Activated naive CD4-positive, alpha-beta T cell treated with anti-CD3 and anti-CD28 coated beads, Interleukin-2, amount 50 U/mL, for 16 hours (primary cell): Measurements from ENCODE around the gene HOXB7.

Experiments used
- DNase-seq: peaks from one replicate; pipeline ENCODE4 v3.0.0-alpha.2; 2020

The HOXB7 gene

DNA sequence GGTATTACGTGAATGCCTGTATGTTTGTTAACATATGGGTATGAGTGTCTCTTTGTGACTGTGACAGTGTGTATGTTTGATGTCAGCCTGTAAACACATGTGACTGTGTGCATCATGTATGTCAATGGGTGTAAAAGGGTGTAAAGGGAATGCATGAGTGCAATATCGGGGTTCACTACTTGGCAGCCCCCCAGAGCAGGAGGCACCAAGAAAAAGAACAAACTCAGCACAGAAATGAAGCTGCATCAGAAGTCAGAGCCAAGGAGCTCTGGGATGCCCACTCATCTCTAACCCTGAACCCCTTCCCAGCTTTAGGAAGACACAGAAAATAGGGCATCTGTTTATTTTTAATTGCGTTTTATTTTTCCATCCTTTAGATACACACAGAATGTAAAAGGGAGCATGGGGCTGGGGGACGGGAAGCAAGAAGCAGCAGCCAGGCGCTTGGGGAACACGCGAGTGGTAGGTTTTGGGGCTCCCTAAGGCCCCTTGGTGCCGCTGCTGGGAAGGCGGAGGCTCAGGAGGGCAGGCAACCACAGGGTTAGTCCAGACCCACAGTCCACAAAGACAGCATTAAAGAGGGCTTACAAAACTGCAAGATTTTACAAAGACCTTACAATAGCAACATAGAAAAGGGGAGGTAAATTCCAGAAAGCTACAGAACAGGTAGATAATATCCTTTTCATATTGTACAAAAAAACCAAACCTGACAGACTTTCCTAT lies 3.8 kb downstream of the HOXB7 start:
- DNase-seq, result no peak

DNA sequence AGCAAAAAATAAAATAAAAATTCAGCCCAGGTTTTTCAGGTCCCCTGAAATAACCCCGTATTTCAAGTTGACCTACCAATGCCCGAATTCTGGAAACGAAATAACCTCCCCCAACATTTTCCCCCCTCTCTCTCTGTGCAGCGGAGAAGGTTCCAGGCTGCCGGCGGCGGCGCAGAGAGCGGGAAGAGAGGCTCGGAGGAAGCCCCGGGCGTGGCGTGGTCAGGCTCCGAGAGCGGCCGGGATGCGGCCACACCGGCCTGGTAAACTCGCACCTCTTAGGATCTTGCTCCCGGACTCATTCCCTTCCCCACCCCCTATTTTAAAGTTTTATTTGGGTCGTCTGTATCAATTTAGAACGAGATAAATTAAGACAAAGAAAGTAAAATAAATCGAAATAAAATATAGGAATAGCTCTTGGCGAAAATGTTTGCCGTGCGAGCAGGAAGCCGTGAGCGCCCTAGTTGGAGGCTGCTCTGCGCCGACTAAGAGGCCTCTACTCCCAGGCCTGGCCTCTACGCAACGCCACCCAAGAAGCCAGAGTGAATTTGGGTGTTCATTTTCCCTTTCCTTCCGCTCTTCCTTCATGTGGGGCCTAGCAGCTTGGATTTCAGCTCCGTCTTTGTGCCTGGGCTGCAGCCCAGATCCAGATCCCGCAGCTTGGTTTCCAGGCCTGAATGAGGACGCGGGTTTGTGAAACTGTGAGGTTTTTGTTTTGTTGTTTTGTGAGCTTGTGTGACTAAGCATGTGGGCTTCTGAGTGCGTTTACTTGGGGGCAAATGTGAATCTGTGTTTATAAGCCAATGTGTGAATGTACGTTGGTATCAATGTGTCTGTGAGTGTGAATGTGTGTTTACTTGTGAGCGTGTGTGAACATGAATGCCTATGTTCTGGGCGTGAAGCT lies 4.6 kb downstream of the HOXB7 start:
- no peak for DNase-seq

DNA sequence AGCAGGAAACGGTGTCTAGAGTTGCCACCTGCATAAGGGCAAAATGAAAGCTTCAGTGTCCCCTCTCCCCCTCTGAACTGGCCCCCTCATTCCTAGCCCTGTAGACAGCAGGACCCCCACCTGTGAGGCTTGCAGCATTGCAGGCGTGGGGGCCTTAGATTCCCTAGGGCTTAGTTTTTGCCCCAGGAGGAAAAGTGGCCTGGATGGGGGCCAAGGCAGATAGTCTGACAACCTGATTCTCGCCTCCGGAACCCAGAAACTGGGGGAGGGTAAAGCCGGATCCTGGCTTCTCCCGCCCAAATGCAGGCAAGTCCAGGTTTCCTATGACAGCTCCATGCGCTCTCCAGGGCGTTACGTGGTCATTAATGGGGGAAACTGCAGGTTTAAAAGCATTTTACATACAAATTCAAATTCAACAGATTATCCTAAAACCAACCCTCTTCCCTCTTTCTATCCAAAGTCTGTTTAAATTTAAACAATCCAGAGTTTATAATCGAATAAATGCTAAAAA lies 5.4 kb downstream of the HOXB7 start:
- no peak for DNase-seq

DNA sequence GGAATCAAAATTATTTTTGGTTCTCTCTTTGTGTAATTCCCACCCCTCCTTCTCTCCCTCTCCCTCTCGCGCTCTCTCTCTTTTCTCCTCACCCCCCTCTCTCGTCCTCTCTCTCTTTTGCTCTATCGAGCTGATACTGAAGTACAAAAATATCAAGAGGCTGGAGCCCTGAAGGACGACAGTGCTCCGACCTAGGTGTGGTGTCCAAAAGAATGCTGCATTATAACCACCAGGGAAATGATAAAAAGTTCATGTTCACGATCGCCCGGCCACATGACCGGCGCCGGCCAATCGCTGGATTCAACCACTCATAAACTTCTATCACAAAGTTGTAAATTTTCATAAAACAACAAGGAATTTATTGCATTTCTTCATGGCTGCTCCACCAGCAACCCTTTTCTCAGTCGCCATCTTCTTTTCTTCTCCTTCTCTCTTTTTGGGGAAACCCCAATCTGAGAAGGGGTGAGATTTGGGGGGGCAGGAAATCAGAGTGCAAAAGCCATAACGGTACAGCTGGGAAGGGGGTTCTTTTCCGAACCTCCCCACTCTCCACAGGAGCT lies 6.0 kb downstream of the HOXB7 start, which contains the start of gene HOXB6:
Gene HOXB6, minus strand, starts transcription at position 217 of the 560 bp plus-strand sequence. CDS start 6,836 bp downstream, outside the sequence.
- DNase-seq, result no peak

DNA sequence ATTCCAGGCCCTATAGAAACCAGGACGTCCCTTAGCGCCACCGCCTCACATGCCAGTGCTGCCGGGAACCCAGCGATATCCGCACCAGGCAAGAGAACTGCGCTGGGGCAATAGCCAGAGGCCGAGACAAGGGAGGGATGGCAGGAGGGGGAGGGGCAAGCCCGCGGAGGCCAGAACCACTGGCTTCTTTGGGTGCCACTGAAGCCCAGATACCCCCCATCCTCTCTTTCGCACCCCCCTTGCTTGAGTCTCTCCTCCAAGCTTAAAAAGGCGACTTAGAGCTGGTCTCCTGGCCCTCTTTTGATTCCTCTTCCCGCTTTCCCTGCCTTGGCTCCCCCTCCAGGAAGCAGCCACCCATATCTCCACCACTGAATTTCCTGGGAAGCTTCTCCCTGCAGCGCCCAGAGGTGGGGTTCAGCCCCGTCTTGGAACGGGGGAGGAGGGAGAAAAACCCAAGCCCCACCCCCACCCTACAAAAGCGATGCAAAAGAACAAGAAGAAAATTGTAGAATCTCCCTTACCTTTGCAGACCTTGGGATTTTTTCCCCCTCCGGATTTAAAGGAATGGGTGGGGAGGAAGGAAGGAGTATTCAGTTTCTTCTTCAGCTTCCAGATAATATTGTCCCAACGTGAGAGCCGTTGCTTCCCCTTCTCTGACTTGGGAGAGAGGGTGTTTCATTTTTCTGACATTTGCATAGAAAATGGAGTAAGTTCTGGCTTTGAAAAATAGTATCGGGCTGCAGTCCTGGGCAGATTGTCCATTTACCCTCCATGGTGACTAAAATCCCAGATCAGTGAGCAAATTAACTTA lies 6.7 kb downstream of the HOXB7 start:
- DNase-seq, result no peak

DNA sequence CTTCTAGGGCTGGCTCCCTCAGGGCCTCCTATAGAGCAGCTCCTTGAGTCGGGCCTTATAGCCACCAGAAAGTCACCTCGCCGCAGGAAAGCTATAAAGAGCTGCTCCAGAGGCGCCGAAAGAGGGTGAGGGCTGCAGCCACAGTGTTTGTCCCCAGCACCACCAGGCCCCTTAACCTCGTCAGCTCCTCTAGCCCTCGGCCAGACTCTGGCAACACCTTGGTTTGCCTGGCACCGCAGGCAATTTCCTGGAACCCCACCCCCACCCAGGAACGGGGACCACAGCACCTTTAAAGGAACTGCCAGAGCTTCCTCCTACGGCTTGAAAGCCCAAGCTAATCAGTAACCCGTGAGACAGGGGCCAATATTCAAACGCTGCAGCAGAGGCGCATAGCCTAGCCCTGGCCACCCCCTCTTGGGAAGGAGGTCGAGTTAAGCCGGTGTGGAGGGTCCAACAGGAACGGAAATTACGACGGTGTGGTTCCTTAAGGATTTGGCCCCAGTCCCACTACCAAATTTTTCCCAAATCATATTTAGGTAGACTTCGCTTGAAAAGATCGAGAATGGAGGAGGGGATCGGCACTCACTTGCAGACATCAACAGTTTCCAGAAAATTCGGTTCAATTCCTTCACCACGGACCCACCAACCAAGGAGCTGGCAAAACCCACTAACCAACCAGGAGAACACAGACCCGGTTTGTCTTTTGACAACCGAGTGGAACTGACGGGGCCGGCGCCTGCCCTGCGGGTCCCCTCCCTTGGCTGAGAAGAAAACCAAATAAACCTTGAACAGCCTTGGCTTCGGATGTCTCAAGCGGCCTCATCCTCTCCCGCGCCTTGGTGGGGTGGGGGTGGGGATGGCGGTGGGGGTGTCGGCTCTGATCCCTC lies 9.0 kb downstream of the HOXB7 start:
- no peak for DNase-seq

DNA sequence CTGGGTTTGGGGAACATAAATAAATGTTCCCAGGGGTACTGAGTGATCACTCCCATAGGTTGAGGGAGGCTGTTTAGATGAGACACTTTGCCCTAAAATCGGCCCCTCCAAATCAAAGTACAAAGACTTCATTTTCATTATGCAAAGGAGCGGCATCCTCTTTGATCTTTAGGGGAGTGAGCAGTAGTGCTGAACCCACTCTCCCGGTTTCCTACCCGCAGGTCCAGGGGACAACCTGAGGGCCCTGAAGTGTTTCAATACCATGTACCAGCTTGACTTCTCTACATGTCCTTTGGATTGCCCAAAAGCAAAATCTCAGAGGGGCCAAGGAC lies 9.6 kb downstream of the HOXB7 start:
- no peak for DNase-seq

DNA sequence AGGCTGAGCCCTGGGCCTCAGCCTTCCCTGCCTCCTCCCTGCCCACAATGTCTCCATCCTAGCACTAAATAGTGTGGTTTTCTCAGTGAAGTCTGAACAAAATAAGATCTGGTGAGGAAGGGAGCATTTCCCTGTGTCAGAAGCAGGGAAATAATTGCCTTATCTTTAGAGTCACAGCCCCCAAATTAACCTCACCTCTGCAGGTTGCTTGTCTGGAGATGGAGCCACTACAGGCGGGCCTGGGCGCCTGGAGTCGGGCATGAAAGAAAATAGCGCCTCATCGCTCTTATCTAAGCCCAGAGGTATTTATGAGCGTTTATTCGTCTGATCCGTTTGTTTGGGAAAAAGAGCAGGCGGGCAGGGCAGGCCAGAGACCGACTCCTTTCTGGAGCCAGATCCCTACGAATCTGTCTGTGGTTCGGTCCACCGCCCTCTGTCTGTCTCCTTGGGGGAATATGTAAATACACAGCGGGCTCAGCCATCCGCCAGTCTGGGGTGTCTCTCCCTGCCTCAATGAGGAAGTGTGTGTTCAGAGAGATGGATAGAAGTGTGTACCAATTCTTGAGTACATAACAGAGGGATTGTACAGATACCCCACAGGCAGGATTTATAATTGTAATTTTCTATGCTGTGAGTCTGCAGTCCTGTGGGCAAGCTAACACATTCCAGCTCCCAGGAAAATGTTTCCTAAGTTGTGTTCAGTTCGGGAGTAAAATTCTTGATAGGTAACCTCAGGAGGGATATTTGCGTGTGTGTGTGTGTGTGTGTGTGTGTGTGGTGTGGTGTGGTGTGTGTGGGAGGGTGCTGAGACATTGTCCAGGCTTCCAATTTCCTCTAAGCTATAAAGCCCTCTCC lies 10.3 kb downstream of the HOXB7 start:
- DNase-seq, result no peak

DNA sequence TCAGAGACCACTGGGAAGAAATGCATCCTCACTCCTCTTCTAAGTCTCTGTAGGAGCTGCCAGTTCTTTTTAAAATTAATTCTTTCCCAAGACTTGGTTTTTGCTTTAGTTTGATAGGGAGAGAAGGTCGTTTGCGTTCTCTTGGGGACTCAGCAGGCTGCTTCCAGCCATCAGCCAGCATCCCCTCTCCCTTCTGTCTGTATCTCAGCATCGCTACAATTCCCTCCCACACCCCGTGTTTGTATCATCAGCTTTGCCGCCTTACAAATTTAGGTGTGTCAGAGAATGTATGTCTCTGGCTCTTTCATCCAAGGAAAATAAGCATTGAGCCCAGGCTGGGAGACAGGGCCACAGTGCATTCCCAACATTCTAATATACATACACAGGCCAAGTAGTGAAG lies 11.5 kb downstream of the HOXB7 start:
- DNase-seq, result no peak

DNA sequence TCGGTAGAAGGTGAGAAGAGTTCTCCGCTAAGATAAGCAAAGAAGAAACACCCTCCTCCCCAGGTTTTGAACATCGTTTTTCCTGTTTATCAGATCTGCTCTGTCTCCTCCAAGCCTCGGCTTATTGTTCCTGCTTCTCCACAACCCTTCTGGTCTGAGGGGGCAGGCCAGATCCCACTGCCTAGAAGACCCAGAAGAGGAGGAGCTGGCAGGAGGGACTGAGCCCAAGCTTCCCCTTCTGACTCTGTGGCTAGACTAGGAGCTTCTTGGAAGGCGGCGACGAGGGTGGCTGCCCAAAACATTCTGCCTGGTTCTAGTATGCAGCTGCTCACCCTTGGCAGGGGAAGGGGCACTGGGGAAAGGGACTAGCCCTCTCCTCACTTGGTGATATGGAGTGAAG lies 12.1 kb downstream of the HOXB7 start:
- DNase-seq, result no peak

DNA sequence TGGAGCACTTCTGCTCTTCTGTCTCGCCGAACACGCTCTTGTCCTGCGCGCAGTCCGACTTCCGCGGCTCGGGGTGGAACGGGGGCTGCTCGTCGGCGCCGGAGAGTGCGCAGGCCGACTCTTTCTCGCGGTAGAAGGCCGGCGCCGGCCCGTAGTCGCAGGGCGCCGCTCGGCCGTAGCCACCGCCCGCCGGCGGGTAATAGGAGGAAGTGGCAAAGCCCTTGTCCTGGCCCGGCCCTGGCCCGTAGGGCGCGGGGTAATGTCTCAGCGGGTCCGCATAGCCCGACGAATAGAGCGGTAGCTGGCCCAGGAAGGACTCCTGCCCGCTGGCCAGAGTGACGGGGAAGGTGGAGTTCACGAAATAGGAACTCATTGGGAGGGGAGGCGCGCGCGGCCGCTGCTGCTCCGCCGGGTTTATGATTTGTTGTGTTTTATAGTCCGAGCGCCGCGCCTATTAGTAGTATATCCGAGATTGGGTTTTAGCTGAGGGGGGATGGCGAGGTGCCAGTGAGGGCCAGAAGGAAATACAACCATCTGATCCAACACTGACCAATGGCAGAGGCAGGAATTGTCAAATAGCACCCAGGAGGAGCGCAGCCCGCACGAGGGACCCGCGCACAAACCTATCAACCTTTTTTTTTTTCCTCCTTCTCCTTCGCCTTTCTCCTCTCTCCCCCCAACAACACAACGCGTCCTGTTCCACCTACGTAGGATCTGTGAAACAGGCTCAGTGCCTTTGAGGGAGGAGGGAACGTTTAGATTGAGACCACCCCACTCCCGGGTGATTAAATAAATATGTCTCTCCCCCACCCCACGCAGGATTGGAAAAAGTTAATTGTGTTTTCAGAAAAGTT lies 12.8 kb downstream of the HOXB7 start:
- DNase-seq, result no peak

DNA sequence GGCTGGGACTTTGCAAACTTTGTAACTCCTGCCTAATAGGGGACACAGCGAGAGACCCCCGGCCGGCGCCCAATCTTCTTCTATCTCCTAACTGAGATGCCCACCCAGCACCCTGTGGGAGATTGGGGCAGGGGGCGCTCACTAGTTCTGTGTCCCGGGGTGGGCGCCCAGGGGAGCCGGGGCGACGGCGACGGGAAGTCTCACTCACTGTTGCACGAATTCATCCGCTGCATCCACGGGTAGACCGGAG lies 13.4 kb downstream of the HOXB7 start:
- peak; percentile 40 for DNase-seq

DNA sequence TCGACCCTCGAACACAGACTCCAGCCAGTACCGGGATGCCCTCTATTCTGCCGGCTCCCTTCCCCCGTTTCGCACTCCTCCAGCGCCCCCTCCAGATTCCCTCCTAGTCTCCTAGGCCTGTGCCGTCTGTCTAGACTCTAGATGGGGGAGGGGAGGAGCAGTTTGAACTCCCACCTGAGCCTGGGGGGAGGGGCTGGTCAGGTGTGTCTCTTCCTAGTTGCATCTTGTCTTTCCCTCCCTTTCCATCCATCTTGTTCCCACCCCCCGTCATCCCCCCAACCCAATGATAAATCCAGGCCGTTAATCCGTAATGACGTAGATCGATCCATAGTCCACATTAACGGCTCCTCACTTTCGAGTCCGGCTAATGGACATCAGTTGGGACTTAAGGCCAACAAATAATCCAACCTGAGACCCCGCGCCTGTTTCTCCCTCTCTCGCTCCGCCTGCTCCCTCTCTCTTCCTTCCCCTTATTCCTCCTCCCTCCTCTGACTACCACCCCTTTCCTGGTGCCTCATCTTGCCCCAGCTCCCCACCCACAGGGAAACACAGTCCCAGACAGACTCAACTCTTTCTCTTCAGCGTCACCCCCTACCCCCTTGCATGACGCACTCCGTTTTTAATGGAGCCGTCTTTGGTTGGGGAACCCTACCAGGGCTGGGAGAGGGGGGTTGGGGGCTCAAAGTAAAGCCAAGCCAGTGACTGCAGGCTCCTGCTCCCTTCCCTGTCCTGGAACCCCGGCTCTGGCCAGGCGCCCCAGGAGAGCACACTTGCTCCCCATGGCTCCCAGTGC lies 13.9 kb downstream of the HOXB7 start:
- no peak for DNase-seq

DNA sequence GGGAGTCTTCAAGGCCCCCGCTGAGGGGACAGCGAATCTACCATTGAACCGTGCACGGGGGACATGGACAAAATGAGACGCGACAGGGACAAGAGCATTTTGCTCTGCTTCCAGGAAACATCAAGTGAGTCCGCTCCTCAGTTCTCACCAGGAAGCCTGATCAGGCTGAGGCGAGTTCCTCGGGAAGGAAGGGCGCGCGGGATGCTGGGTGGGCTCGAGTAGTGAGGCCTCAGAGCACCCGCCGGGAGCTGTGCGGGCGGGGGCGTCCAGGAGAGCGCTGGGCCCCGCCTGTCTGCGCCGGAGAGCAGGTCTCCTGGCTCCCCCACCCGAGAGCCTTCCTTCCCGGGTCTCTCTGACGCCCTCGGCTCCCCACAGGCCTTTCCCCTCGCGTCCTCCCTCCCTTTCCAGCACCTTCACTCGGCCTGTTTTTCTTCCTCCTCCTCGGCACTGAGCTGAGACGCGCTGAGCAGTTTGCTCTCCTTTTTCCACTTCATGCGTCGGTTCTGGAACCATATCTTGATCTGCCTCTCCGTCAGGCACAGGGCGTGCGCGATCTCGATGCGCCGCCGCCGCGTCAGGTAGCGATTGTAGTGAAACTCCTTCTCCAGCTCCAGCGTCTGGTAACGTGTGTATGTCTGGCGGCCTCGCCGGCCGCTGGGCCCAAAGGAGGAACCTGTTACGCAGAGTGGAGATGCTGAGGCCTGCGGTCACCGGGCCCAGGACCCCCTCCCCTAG lies 14.7 kb downstream of the HOXB7 start:
- peak; percentile 56 for DNase-seq

DNA sequence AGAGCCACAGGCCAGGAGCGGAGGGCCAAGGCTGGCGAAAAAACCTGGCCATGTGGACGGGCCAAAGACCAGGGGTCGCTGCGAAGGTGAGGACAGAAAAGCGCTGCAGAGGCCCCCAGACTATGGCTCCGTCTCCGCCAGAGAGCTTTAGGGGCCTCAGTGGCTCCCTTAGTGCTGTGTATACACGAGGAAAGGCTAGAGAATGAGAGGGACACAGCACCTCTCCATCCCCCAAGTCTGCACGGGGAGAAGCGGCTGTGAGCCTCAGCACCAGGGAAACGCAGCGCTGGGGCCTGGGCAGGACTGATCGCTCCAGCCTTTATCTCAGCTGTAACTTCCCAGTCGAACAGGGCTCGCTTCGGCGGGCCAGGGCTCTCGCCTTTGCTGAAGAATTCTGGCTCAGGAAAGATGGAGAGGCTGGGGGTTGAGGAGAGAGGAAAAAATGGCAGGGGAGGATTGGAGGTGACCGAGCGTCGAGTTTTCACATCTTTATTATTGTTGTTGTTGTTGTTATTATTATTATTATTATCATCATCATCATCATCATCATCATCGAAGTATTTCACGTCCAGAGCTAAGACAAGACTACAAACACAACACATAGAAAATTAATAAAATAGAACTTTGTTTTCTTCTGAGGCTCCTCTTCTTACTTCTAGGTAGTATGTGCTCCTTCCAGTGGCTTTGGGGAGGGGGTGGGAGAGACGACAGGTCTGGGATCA lies 15.4 kb downstream of the HOXB7 start:
- DNase-seq, result no peak

DNA sequence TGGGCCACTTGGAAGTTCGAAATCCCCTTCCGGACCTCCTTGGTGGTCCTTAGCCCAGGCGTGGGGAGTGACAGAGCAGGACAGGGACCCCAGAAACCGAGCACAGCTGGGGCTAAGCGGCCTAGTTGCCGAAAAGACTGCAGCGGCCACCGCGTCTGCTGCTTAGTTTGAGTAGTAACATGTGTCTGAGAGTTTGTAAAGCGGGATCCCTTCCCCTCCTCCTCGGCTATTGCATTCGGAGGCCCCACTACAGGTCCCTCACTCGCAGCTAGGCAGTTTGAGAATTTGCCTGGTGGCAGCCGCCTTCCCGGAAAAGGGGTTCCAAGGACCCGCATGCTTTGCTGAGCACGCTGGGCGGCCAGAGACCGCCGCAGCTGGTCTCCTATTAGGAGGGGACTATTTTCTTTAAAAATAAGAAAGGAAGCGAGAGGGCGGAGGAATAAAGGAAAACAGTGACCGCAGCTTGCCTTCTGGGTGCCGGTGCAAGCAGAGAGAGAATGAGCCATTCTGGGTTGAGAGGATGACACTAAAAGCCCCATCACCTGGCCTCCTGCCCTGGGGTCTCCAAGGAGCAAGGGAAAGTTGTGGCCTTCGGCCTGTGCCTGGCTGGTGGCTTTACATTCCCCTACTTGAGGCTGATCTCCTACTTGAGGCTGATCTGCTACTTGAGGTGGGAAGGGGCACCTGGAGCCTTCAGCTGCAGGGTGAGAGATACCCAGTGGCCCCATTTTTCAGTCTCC lies 16.1 kb downstream of the HOXB7 start:
- no peak for DNase-seq
